ENCODE measurements around the gene EZR. TPM values are rescaled to one million over a fixed set of nuclear protein-coding genes. Genes with fewer than 3 reads are reported as not detected.

The EZR gene
- polyA plus RNA-seq, 3 donors from 2014 or later = 129 to 153 (median 139) TPM

DNA sequence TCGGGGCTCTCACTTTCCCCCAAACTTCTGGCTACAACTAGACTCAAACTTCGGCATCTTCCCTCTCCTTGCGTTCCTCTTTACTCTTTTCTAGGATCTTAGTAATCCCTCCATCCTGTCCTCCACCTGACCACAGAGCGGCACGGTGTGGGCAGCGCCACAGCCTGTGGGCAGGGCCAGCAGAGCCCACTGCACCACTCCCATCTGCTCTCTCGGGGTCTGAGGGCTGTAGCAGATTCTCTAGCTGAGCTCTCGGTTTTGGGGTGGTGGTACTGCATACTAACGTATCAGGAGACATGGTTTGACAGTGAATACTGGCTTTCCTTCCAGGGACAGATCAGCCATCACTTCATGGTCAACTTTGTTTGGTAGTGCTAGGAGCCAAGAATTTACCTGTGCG lies 57.4 kb downstream of the EZR start:
- no peak for DNase-seq
- H3K4me1 Mint-ChIP-seq = peaks cover 0 to 2% of the 10 kb centered on the region in 2 donors
- peaks cover 0 to 23% (median 17%) of the 10 kb centered on the region in 3 donors for H3K27me3 Mint-ChIP-seq (ENCODE audit: low read depth in 3 of 3)
- H3K4me3 Mint-ChIP-seq = no peak overlapping the region
- no peaks in the 10 kb centered on the region for H3K9me3 Mint-ChIP-seq
- peaks cover 7 to 48% (median 14%) of the 10 kb centered on the region in 3 donors for H3K36me3 Mint-ChIP-seq
- H3K27ac Mint-ChIP-seq = peak overlapping the region; percentile 6 to 83 (median 40)

DNA sequence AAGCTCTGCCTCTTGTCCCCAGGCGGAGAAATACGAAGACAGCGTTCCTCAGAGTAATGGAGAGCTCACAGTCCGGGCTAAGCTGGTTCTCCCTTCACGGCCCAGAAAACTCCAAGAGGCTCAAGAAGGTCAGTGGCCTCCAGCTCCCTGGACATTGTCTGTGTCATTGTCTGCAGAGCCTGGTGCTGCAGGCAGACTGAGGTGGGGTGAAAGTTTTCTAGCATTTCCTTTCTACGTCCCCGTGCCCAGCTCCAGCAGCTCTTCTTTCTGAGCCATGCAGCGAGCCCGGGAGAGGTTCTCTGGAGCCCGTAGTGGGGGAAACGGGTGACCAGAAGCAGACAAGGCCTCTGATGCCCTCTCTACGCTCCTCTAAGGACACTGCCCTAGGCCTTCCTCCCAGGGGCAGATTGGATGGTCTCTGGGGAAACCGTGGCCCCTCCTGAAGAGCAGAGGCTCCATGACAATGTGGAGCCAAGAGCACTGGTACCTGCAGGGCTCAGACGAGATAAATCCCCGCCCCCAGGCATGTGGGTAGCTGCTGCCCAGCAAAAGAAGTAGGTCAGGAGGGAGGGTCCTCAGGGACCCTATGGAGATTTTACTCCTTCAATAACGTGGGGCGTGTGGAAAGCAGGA lies 58.4 kb downstream of the EZR start:
- DNase-seq = no peak
- Mint-ChIP-seq H3K27me3 (ENCODE audit: low read depth in 3 of 3) (peaks cover 0 to 20% (median 13%) of the 10 kb centered on the region in 3 donors), H3K4me3 (no peak overlapping the region), H3K9me3 (no peaks in the 10 kb centered on the region), H3K36me3 (peaks cover 7 to 43% (median 10%) of the 10 kb centered on the region in 3 donors), H3K4me1 (peaks cover 0 to 2% of the 10 kb centered on the region in 2 donors), H3K27ac (peak overlapping the region in 5 of 6 donors; percentile 19 to 71 (median 46))

DNA sequence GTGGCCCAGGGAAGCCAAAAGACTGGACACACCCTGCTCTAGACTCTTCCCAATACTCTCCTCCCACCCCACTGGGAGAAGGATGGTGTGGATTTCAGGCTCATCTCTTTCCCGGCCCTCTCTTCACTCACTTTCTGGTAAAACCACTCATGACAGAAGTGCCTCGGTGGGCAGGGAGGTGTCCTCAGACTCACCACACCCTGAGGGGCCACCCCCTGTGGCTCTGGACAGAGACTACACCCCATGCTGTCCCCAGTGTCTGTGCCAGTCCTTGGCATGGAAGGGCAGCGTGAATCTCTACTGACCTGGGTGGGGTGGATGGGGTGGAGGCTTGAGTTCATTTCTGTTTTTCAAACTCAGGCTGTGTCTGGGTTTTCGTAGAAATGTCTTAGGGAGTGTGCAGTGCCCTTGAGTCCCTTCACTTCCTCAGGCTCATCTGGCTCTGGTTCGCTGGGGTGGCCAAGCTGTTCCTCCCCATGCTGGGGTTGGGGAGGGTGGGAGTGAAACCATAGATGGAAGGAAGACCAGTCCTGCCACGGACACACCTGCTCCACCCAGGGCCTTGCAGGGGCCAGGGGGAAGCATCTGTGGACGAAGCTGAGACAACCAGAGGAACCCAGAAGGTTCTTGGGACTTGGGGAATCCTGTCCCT lies 59.1 kb downstream of the EZR start:
- peaks cover 7 to 41% (median 10%) of the 10 kb centered on the region in 3 donors for H3K36me3 Mint-ChIP-seq
- peak overlapping the region in 5 of 6 donors; percentile 26 to 72 (median 46) for H3K27ac Mint-ChIP-seq
- H3K4me3 Mint-ChIP-seq = no peak overlapping the region
- DNase-seq = no peak
- peaks cover 0 to 2% of the 10 kb centered on the region in 2 donors for H3K4me1 Mint-ChIP-seq
- peaks cover 0 to 20% (median 8%) of the 10 kb centered on the region in 3 donors for H3K27me3 Mint-ChIP-seq (ENCODE audit: low read depth in 3 of 3)
- no peaks in the 10 kb centered on the region for H3K9me3 Mint-ChIP-seq

DNA sequence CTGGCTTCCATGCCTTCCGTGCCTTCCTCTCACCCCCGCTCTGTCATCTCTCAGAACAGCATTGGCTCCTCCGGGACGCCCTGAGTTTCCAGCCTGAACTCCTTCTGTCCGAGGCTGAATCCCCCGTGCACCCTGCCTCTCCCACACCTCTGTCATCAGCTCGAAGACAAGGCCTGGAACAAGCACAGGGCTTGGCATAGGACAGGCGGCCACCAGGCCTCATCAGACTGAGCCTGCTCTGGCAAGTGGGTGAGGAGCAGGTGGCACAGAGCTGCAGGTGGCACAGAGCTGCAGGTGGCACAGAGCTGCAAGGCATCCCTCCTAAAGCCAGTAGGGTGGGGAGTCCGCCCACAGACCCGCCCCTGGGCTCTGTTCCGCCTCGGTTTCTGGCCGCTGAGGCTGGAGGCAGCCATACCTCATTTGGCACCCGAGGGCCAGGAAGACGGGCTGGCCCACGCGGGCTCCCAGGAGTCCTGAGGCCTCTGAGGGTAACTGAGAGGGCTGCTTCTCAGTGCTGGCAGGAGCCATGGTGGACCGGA lies 60.2 kb downstream of the EZR start:
- no peak for DNase-seq
- Mint-ChIP-seq H3K27ac (peak overlapping the region in 2 of 6 donors; percentile 67 to 69), H3K36me3 (peaks cover 7 to 40% (median 10%) of the 10 kb centered on the region in 3 donors), H3K4me3 (no peak overlapping the region), H3K27me3 (ENCODE audit: low read depth in 3 of 3) (peaks cover 0 to 20% (median 8%) of the 10 kb centered on the region in 3 donors), H3K9me3 (no peaks in the 10 kb centered on the region), H3K4me1 (peaks cover 0 to 2% of the 10 kb centered on the region in 2 donors)

DNA sequence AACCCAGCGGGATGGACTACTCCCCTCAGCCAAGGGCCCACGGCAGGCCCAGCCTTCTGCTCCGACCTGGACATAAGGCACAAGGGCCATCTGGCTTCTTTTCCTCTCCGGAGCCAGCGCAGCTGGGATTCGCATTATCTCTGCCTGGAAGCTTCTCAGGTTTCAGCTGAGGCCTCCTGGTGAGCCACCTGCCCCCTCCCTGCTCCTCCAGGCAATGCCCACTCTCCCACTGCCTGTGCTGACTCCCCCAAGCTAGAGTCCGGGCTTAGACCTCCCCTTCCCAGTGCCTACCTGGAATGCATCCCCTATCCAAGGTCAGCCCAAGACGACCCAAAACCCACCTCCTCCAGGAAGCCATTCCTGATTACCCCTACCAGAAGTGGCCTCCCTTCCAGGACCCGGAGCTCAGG lies 60.7 kb downstream of the EZR start:
- Mint-ChIP-seq H3K9me3 (no peaks in the 10 kb centered on the region), H3K27me3 (ENCODE audit: low read depth in 3 of 3) (peaks cover 0 to 20% (median 5%) of the 10 kb centered on the region in 3 donors), H3K4me1 (peaks cover 0 to 2% of the 10 kb centered on the region in 2 donors), H3K36me3 (peaks cover 7 to 36% (median 10%) of the 10 kb centered on the region in 3 donors), H3K27ac (no peak overlapping the region), H3K4me3 (no peak overlapping the region)
- no peak for DNase-seq

DNA sequence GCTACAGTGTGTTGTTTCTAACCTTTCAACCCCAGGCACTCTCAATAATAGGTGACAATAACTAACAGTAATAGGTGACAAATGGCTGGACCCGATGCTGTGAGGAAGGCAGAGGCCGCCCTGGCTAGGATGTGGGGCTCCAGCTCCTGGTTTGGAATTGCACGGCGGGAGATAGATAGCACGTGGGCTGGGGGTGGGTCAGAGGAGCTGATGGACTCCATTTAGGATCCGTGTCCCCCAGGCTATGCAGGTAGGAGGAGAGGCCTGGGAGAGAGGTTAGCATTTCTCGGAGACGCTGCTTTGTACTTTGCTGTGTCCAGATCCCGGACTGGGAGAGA lies 61.4 kb downstream of the EZR start:
- DNase-seq = no peak
- Mint-ChIP-seq H3K36me3 (peaks cover 5 to 34% (median 10%) of the 10 kb centered on the region in 3 donors), H3K27ac (peak overlapping the region in 2 of 6 donors; percentile 18 to 43), H3K4me3 (no peak overlapping the region), H3K9me3 (no peaks in the 10 kb centered on the region), H3K27me3 (ENCODE audit: low read depth in 3 of 3) (peaks cover 0 to 20% (median 3%) of the 10 kb centered on the region in 3 donors), H3K4me1 (peaks cover 0 to under 1% of the 10 kb centered on the region in 2 donors)

DNA sequence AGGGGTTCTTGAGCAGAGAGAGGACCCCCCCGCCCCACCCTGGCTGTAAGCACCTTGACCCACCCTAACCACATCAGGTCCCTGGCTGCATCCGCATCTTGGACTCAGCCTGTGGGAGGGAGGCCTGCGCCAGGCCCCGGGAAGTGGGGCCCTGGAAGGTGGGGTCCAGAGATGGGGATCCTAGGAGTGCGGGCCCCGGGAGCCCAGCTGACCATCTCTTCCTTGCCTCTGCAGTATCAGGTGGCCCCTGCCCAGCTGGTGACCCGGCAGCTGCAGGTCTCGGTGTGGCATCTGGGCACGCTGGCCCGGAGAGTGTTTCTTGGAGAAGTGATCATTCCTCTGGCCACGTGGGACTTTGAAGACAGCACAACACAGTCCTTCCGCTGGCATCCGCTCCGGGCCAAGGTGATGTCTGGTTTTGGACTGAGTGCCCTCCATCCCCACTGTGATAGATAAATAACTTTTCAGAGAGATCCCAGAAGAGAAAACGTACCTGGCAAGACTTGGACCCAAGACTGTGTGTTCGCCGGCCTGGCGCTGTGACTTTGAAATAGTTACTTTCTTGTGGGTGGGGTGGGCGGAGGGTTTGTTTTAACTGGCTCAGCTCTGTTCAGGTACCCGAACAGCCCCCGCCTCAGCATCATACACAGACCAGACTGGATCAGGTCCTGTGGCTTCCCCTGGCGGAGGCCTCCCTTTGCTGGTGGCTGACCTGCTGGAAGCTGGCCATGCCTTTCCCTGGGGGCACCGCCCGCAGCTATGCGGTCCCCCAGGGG lies 62.0 kb downstream of the EZR start:
- H3K9me3 Mint-ChIP-seq = no peaks in the 10 kb centered on the region
- peaks cover 0 to 20% (median 2%) of the 10 kb centered on the region in 3 donors for H3K27me3 Mint-ChIP-seq (ENCODE audit: low read depth in 3 of 3)
- peaks cover 0 to 2% of the 10 kb centered on the region in 2 donors for H3K4me1 Mint-ChIP-seq
- peak overlapping the region in 1 of 6 donors; percentile 18 for H3K27ac Mint-ChIP-seq
- DNase-seq = no peak
- no peak overlapping the region for H3K4me3 Mint-ChIP-seq
- peaks cover 4 to 29% (median 8%) of the 10 kb centered on the region in 3 donors for H3K36me3 Mint-ChIP-seq

DNA sequence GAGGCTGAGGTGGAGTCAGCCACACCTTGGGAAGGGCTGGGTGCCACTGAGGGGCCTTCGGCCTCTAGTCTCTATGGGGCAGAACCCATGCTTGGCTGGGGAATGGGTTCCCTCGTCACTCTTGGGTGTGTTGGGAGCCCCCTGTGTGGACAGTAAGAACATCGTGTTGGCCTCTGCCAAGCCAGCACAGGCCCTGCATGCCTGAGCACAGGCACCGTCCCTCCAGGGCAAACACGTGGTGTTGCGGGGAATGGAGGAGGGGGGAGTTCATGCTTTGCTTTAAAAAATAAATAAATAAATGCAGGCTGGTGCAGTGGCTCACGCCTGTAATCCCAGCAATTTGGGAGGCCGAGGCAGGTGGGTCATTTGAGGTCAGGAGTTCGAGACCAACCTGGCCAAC lies 63.0 kb downstream of the EZR start:
- Mint-ChIP-seq H3K9me3 (no peaks in the 10 kb centered on the region), H3K4me1 (peaks cover 0 to 2% of the 10 kb centered on the region in 2 donors), H3K27ac (no peak overlapping the region), H3K27me3 (ENCODE audit: low read depth in 3 of 3) (peaks cover 0 to 12% (median 0%) of the 10 kb centered on the region in 3 donors), H3K4me3 (no peak overlapping the region), H3K36me3 (peaks cover 0 to 29% (median 3%) of the 10 kb centered on the region in 3 donors)
- DNase-seq = no peak

DNA sequence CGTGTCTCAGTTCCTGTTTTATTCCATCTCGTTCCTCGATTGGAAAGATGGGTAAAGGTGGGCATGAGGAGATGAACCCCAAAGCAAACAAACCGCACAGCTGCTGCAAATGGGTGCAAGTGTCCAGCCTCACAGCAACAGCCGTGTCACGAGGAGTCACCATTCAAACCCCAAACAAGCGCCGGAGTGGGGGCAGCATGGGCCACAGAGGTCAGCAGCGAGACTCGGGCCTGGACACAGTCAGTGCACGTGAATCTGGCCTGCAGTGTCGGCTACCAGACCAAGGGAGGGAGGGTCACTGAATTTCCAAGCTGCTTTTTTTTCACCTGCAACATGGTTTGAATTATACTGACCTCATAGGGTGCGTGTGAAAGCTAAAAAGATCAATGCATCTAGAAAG lies 63.5 kb downstream of the EZR start:
- peaks cover 0 to 32% (median 3%) of the 10 kb centered on the region in 3 donors for H3K36me3 Mint-ChIP-seq
- H3K4me3 Mint-ChIP-seq = no peak overlapping the region
- H3K9me3 Mint-ChIP-seq = no peaks in the 10 kb centered on the region
- peaks cover 0 to 8% (median 0%) of the 10 kb centered on the region in 3 donors for H3K27me3 Mint-ChIP-seq (ENCODE audit: low read depth in 3 of 3)
- no peak for DNase-seq
- H3K4me1 Mint-ChIP-seq = peaks cover 0 to 2% of the 10 kb centered on the region in 2 donors
- peak overlapping the region in 1 of 6 donors; percentile 55 for H3K27ac Mint-ChIP-seq

DNA sequence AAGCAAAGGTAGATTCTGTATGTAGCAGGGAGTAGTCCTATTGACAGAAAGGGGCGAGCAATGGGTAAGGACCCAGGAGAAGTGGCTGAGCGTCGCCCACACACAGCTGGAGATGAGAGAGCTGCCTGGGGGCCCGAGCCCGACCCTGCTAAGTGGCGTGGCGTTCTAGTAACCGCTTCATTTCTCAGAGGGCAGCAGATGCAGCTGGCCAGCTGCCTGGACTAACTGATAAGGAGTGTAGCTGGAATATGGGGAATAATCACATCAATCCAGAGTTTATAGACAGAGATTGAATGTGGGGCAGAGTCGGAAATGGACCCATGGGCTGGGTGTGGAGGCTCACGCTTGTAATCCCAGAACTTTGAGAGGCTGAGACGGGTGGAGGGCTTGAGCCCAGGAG lies 64.4 kb downstream of the EZR start:
- peaks cover 0 to 8% (median 0%) of the 10 kb centered on the region in 3 donors for H3K27me3 Mint-ChIP-seq (ENCODE audit: low read depth in 3 of 3)
- peaks cover under 1 to 39% (median 2%) of the 10 kb centered on the region in 3 donors for H3K36me3 Mint-ChIP-seq
- no peak overlapping the region for H3K4me3 Mint-ChIP-seq
- no peaks in the 10 kb centered on the region for H3K9me3 Mint-ChIP-seq
- H3K4me1 Mint-ChIP-seq = peaks cover 0 to 2% of the 10 kb centered on the region in 2 donors
- no peak for DNase-seq
- peak overlapping the region in 1 of 6 donors; percentile 63 for H3K27ac Mint-ChIP-seq

DNA sequence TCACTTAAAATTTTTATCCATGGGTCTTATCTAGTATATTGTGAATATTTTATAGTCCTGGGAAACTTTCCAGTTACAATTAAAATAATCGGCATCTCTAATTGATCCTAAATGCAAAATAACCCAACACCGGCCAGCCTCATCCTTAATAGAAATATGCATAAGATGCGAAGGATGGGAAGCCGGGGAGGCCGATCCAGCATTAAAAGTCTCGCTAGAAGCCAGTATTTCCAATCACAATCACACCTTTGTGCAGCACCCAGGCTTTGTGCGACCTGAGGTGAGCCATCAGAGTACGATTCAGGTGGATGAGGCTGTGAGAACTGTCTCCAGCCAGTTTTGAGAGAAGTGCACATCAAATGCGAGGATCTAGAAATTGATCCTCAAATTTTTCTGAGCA lies 65.4 kb downstream of the EZR start:
- H3K9me3 Mint-ChIP-seq = no peaks in the 10 kb centered on the region
- H3K27me3 Mint-ChIP-seq (ENCODE audit: low read depth in 3 of 3) = peaks cover 0 to 8% (median 0%) of the 10 kb centered on the region in 3 donors
- peaks cover 0 to 2% of the 10 kb centered on the region in 2 donors for H3K4me1 Mint-ChIP-seq
- H3K4me3 Mint-ChIP-seq = no peak overlapping the region
- H3K36me3 Mint-ChIP-seq = peaks cover 3 to 41% (median 5%) of the 10 kb centered on the region in 3 donors
- H3K27ac Mint-ChIP-seq = no peak overlapping the region
- DNase-seq = no peak

DNA sequence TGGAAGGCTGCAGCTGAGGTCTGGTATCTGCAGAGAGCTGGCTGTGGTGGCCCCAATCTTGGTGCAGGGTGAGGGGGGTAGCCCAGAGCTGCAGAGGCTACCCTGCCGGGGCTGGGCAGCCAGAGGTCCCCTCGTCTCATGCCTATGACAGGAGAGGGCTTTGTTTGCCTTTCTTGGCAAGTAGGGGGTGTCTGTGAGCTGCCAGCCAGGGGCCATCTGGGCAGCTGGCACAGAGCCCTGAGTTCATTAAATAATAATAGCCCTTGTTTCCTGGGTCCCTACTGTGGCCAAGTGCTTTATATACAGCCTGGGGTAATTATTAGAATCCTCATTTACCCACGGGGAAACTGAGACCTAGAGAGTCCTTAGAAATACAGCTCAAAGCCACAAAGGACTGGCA lies 66.6 kb downstream of the EZR start:
- Mint-ChIP-seq H3K4me3 (no peak overlapping the region), H3K27ac (no peak overlapping the region), H3K4me1 (peaks cover 0 to 2% of the 10 kb centered on the region in 2 donors), H3K9me3 (no peaks in the 10 kb centered on the region), H3K27me3 (ENCODE audit: low read depth in 3 of 3) (peaks cover 0 to 8% (median 0%) of the 10 kb centered on the region in 3 donors), H3K36me3 (peaks cover 3 to 41% (median 9%) of the 10 kb centered on the region in 3 donors)
- no peak for DNase-seq

DNA sequence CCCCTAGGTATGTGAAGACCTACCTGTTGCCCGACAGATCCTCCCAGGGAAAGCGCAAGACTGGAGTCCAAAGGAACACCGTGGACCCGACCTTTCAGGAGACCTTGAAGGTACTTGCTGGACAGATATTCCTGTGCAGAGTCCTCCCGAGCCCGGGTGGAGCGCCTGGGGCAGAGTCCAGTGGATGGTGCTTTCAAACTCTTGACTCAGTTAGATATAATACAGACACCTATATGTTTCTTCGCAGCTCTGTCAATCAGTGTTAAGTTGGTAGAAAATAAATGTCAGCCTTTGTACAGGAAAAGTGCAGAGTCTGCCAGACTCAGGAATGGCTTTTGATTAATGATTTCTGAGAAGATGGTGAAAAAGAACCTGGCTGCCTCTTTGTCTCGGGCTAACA lies 67.2 kb downstream of the EZR start:
- Mint-ChIP-seq H3K9me3 (no peaks in the 10 kb centered on the region), H3K36me3 (peaks cover 3 to 35% (median 9%) of the 10 kb centered on the region in 3 donors), H3K27ac (no peak overlapping the region), H3K4me3 (no peak overlapping the region), H3K4me1 (peaks cover 0 to 2% of the 10 kb centered on the region in 2 donors), H3K27me3 (ENCODE audit: low read depth in 3 of 3) (peaks cover 0 to 5% (median 0%) of the 10 kb centered on the region in 3 donors)
- no peak for DNase-seq
